Activated CD4-positive, alpha-beta T cell treated with anti-CD3 and anti-CD28 coated beads for 36 hours (primary cell): ENCODE results near the gene AAMP. TPM values are rescaled to one million over a fixed set of nuclear protein-coding genes. Genes with fewer than 3 reads are reported as not detected.

Experiments used
- ATAC-seq: fragments of 200-7000 bp; cut with Tn5 transposase; one replicate; pipeline ENCODE4 v1.10.0; 2021; ENCODE audit warnings: mild to moderate bottlenecking, moderate library complexity
- CTCF ChIA-PET: fragments of 350-600 bp; sonication (Branson Sonifier 250); formaldehyde crosslinking; loops from one replicate; lab custom pipeline; 2021; ENCODE audit warnings: antibody characterized with exemption; lab: Charles Lee
- POLR2A ChIA-PET: fragments of 350-600 bp; sonication (Branson Sonifier 250); formaldehyde crosslinking; loops from one replicate; lab custom pipeline; 2021; ENCODE audit warnings: antibody characterized with exemption, inconsistent platforms; lab: Charles Lee
- DNase-seq: peaks from one replicate; pipeline ENCODE4 v3.0.0-alpha.2; 2020
- H3K27ac Mint-ChIP-seq: one replicate; pipeline ENCODE4 v1.8.0; 2021; ENCODE audit warnings: mixed read lengths
- H3K27me3 Mint-ChIP-seq: one replicate; pipeline ENCODE4 v1.8.0; 2021; ENCODE audit warnings: mixed read lengths
- H3K36me3 Mint-ChIP-seq: one replicate; pipeline ENCODE4 v1.8.0; 2021; ENCODE audit warnings: low read depth, mixed read lengths
- H3K4me1 Mint-ChIP-seq: one replicate; pipeline ENCODE4 v1.8.0; 2021; ENCODE audit warnings: mixed read lengths
- H3K4me3 Mint-ChIP-seq: one replicate; pipeline ENCODE4 v1.8.0; 2021; ENCODE audit warnings: mild to moderate bottlenecking, moderate library complexity, mixed read lengths
- H3K9me3 Mint-ChIP-seq: one replicate; pipeline ENCODE4 v1.8.0; 2021; ENCODE audit warnings: low read depth, mixed read lengths
- intact Hi-C, 2 experiments: fragments of 100-400 bp; cut with DNase I in 1 of 2; cut with micrococcal nuclease in 1 of 2; formaldehyde crosslinking; loops; one replicate each; pipeline versions ENCODE4 v1.14.2 to v1.15.1; 2022 to 2024; cut with DNase I, micrococcal nuclease
- total RNA-seq, 2 experiments: library from RNA; stranded (reverse); gene quantifications; one replicate each; pipeline ENCODE4 v1.2.3, GENCODE V29; 2021

AAMP gene
- total RNA-seq, 2 experiments from 2014 or later, result 49.7 to 72.2 TPM

DNA sequence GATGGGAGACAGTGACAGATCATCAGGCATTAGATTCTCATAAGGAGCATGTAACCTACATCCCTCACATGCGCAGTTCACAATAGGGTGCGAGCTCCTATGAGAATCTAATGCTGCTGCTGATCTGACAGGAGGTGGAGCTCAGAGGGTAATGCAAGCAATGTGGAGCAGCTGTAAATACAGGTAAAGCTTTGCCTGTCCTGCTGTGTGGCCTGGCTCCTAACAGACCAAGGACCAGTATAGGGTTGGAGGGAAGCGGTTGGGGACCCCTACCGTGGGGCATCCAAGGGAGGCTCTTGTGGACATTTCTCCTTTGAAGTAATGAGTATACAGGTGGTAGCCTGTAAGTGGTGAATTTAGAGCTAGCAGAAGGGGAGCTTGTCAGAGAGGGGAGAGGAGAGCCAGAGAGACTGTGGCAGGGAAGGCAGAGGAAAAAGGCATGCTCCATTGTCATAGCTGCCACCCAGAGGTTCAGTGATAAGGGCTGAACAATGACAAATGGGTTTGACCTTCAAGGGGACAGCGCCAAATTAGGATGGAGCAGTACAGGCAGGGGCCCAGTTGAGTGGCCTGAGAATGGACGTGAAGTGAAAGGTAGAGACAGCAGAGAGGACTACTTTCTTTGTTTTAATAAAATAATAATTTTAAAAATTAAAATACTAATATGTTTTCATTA lies 37.6 kb upstream of the AAMP start:
- Mint-ChIP-seq H3K4me3 (no peak overlapping the region), H3K27ac (no peak overlapping the region), H3K27me3 (peaks cover 2% of the 10 kb centered on the region), H3K36me3 (no peaks in the 10 kb centered on the region), H3K4me1 (peaks cover 6% of the 10 kb centered on the region), H3K9me3 (no peaks in the 10 kb centered on the region)
- no peak for ATAC-seq
- intact Hi-C loops, result no loop called here
- no peak for DNase-seq
- ChIA-PET POLR2A (no interaction called here), CTCF (interaction anchor here (0.6 to 1.6 kb wide), 7 partner anchors 9 to 364 kb away, joined by 3 to 6 read pairs (median 3); no protein-coding TSS in a partner anchor)

DNA sequence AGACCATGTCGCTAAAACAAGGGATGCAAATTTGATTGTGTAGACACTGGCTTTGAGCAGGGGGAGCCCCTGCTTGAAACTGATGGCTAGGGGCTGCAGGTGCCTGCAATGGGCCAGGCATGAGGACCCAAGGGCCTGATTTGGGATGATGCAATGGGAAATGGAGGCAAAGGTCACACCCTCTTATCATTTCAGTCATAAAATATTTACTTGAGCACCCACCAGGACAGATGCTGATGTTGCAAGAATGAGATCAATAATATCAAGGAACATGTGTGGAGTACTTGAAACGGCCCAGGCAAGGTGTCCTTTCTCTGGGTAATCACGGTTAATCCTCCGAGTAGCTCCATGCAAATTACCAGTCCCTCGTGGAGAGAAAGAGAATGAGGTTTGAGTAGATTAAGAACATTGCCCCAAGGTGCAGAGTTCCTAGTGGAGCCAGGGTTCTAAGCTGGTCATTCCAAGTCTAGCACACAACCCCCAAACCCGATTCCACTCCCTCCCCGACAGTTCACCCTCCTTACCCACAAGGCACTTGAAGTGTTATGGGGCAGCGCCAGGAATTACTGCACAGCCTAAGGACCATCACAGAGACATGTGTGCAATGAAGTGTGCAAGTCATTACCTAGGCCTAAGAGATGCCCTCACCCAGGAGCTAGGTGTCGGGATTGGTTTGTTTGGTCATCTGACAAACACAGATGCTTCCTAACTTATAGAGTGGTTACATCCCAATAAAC lies 36.4 kb upstream of the AAMP start:
- H3K27ac Mint-ChIP-seq, result no peak overlapping the region
- CTCF ChIA-PET, result interaction anchor here (0.6 to 1.4 kb wide), 3 partner anchors 10 to 50 kb away, joined by 3 read pairs; no protein-coding TSS in a partner anchor
- H3K4me3 Mint-ChIP-seq, result no peak overlapping the region
- DNase-seq (no peak), ATAC-seq (no peak)
- POLR2A ChIA-PET, result interaction anchor here (0.5 kb wide), 1 partner anchor 150 kb away, joined by 3 read pairs; no protein-coding TSS in a partner anchor
- H3K4me1 Mint-ChIP-seq, result peaks cover 9% of the 10 kb centered on the region
- no peaks in the 10 kb centered on the region for H3K9me3 Mint-ChIP-seq
- intact Hi-C loops, result no loop called here
- peaks cover 2% of the 10 kb centered on the region for H3K27me3 Mint-ChIP-seq
- no peaks in the 10 kb centered on the region for H3K36me3 Mint-ChIP-seq

DNA sequence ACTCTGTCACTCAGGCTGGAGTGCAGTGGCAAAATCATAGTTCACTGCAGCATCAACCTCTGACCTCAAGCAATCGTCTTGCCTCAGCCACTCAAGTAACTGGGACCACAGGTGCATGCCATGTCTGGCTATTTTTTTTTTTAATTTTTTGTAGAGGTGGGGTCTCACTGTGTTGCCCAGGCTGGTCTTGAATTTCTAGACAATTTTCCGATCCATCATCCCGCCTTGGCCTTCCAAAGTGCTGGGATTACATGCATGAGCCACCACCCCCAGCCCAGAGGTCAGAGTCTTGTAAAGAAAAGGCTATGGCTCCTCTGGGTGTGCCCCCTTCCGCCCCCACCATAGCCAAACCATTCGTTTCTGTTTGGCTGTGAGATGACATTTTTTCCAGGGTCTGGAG lies 35.4 kb upstream of the AAMP start:
- H3K27me3 Mint-ChIP-seq, result peaks cover 2% of the 10 kb centered on the region
- no peaks in the 10 kb centered on the region for H3K9me3 Mint-ChIP-seq
- H3K4me1 Mint-ChIP-seq, result peaks cover 12% of the 10 kb centered on the region
- intact Hi-C loops, result no loop called here
- no peaks in the 10 kb centered on the region for H3K36me3 Mint-ChIP-seq
- H3K27ac Mint-ChIP-seq, result no peak overlapping the region
- no peak for ATAC-seq
- ChIA-PET CTCF (interaction anchor here (1.7 kb wide), 1 partner anchor 15 kb away, joined by 7 read pairs; no protein-coding TSS in a partner anchor), POLR2A (no interaction called here)
- H3K4me3 Mint-ChIP-seq, result no peak overlapping the region
- DNase-seq, result no peak

DNA sequence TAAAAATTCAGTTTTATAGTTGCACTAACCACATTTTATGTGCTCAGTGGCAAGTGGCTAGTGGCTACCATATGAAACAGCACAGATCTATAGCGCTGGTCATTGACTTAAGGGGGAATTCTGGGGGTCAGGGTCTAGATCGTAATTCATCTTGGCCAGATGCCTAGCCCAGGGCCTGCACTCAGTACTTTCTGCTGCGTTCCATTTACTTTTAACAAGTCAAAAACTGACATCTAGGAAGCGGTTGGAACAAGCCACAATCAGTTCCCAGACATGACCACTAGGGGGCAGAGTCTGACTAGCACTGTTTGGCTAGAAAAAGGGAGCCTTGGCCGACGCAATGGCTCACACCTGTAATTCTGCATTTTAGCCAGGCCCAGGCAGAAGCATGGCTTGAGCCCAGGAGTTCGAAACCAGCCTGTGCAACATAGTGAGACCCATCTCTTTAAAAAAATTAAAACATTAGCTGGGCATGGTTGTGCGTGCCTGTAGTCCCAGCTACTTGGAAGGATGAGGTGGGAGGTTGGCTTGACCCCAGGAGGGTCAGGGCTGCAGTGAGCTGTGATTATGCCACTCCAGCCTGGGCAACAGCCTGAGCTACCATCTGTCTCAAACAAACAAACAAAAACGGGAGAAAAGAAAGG lies 31.4 kb upstream of the AAMP start:
- no peaks in the 10 kb centered on the region for H3K27me3 Mint-ChIP-seq
- H3K9me3 Mint-ChIP-seq, result no peaks in the 10 kb centered on the region
- CTCF ChIA-PET, result interaction anchor here (0.6 to 5.5 kb wide), 18 partner anchors 11 to 164 kb away, joined by 3 to 64 read pairs (median 5); partner anchors contain the start of gene CATIP
- no peak overlapping the region for H3K4me3 Mint-ChIP-seq
- H3K27ac Mint-ChIP-seq, result no peak overlapping the region
- POLR2A ChIA-PET, result no interaction called here
- H3K4me1 Mint-ChIP-seq, result peaks cover 7% of the 10 kb centered on the region
- peak; percentile 93 for DNase-seq
- H3K36me3 Mint-ChIP-seq, result no peaks in the 10 kb centered on the region
- peak; percentile 95 for ATAC-seq
- intact Hi-C loops, result loop anchor here (1.0 kb wide), 6 partner anchors 9 to 546 kb away; partner anchors contain the start of genes CATIP (in 2 of the 2) and TMBIM1 (in 1 of the 2)

DNA sequence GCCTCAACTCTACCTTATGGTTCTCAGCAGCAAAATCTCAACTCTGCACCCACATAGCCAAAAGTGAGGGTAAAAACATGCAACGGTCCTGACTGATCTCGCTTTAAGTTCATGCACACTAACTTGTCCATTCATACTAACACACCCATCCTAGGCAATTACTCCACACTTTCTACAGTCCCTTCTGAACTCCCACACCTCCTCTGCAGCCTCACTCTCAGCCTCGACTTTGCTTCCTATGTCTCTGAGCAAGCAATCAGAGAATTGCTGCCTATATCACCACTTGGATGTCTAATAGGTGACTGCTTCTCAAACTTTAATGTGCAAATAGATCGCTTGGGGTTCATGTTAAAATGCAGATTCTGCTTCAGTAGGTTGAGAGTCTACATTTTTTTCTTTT lies 30.2 kb upstream of the AAMP start:
- POLR2A ChIA-PET, result no interaction called here
- ATAC-seq, result no peak
- H3K9me3 Mint-ChIP-seq, result no peaks in the 10 kb centered on the region
- no peak overlapping the region for H3K4me3 Mint-ChIP-seq
- H3K4me1 Mint-ChIP-seq, result peaks cover 7% of the 10 kb centered on the region
- intact Hi-C loops, result no loop called here
- H3K27ac Mint-ChIP-seq, result no peak overlapping the region
- DNase-seq, result no peak
- CTCF ChIA-PET, result interaction anchor here (0.6 to 5.5 kb wide), 5 partner anchors 12 to 205 kb away, joined by 3 to 64 read pairs (median 7); partner anchors contain the start of gene CATIP
- H3K27me3 Mint-ChIP-seq, result no peaks in the 10 kb centered on the region
- H3K36me3 Mint-ChIP-seq, result no peaks in the 10 kb centered on the region

DNA sequence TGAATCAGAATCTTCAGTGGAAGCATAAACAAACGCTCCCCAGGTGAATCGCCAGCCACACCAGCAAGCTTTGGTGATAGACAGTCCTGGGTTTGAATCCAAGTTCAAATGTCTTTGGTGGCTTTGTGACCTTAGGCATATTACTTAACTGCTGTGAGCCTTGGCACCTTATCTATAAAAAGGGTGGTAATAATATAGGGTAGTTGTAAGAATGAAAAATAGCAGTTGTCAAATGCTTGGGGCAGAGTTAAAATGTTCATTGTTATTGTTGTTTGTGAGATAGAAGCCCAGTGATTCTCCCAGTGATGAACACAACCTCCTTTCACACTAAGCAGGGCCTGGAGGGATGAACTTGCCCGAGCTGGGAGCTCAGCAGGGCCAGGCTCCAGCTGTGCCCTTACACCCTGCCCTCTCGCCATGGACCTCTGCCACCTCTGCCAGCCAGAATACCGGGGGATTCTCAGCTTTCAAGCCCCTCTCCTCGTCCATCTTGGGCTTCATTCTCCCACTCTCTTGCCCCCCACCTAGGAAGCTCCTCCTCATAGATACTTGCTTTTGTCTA lies 28.5 kb upstream of the AAMP start:
- H3K36me3 Mint-ChIP-seq, result no peaks in the 10 kb centered on the region

DNA sequence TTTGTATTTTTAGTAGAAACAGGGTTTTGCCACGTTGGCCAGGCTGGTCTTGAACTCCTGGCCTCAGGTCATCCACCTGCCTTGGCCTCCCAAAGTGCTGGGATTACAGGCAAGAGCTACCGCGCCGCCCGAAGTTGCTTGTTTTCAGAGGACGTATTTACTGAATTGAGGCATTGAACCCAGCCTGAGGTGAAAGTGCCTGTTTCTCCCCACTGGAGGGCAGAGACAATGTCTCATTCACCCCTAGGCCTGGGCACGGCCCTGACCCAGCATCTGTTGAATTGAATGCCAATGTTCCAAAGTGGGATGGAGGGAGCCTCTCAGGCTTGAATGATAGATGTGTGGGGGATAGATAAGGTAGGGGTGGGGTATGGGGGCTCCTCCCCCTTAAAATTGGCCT lies 26.9 kb upstream of the AAMP start:
- no peak for DNase-seq
- Mint-ChIP-seq H3K4me3 (no peak overlapping the region), H3K4me1 (peaks cover 20% of the 10 kb centered on the region), H3K9me3 (no peaks in the 10 kb centered on the region), H3K36me3 (no peaks in the 10 kb centered on the region), H3K27ac (no peak overlapping the region), H3K27me3 (no peaks in the 10 kb centered on the region)
- intact Hi-C loops, result no loop called here
- ChIA-PET POLR2A (interaction anchor here (0.6 kb wide), 1 partner anchor 262 kb away, joined by 3 read pairs; no protein-coding TSS in a partner anchor), CTCF (interaction anchor here (0.7 to 1.0 kb wide), 3 partner anchors 9 to 551 kb away, joined by 3 read pairs; no protein-coding TSS in a partner anchor)
- no peak for ATAC-seq

More for the DNA sequence above, 28.5 kb upstream of the AAMP start:
- Mint-ChIP-seq H3K4me3 (no peak overlapping the region), H3K9me3 (no peaks in the 10 kb centered on the region), H3K27ac (no peak overlapping the region), H3K27me3 (no peaks in the 10 kb centered on the region), H3K4me1 (peaks cover 12% of the 10 kb centered on the region)
- POLR2A ChIA-PET, result no interaction called here
- CTCF ChIA-PET, result interaction anchor here (0.8 to 2.1 kb wide), 8 partner anchors 9 to 87 kb away, joined by 3 to 9 read pairs (median 4); partner anchors contain the start of gene CATIP
- DNase-seq (no peak), ATAC-seq (no peak)
- intact Hi-C loops, result no loop called here

DNA sequence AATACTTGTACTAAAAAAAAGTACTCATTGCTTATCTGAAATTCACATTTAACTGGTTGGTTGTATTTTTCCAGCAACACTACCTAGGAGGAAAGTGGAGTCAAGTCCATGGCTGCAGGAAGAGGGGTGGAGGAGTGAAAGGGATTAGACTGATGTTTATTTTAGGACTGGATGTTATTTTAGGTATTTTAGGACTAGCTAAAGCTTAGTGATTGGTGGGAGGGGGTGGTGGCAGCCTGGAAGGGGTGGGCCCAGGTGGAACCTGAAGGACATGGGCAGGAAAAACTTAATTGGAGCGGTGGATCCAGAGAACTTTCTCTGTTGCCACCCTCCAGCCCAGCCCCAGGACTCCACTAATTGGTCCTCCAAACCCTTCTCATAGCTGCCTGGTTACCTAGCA lies 26.3 kb upstream of the AAMP start:
- H3K4me3 Mint-ChIP-seq, result no peak overlapping the region
- CTCF ChIA-PET, result interaction anchor here (0.7 to 1.6 kb wide), 4 partner anchors 10 to 552 kb away, joined by 3 to 8 read pairs (median 4); no protein-coding TSS in a partner anchor
- no peak for ATAC-seq

DNA sequence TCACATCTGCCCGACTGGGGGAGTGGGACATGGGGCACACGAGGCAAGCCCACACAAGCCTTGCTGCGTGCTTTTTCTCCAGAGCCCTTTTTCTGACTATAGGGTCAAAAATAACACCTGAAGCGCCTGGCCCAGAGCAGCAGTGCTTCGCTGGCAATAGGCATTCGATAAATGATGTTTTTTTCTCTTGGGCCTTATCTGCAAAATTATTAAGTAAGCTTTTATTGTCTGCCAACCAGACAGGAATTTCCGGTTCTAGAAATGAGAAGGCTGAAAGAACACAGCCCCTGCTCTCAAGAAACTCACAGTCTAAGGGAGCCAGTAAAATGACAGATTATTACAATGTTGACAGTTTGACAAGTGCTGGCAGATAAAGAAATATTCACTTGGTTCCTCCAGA lies 25.1 kb upstream of the AAMP start:
- DNase-seq (no peak), ATAC-seq (no peak)
- no peak overlapping the region for H3K27ac Mint-ChIP-seq
- ChIA-PET POLR2A (interaction anchor here (0.6 to 0.7 kb wide), 2 partner anchors 231 to 590 kb away, joined by 3 to 9 read pairs; no protein-coding TSS in a partner anchor), CTCF (interaction anchor here (0.6 to 1.6 kb wide), 5 partner anchors 9 to 145 kb away, joined by 3 to 8 read pairs (median 6); no protein-coding TSS in a partner anchor)
- peaks cover 29% of the 10 kb centered on the region for H3K4me1 Mint-ChIP-seq
- H3K9me3 Mint-ChIP-seq, result no peaks in the 10 kb centered on the region
- intact Hi-C loops, result no loop called here
- no peak overlapping the region for H3K4me3 Mint-ChIP-seq
- H3K36me3 Mint-ChIP-seq, result peaks cover 2% of the 10 kb centered on the region
- H3K27me3 Mint-ChIP-seq, result no peaks in the 10 kb centered on the region

More for the DNA sequence above, 26.3 kb upstream of the AAMP start:
- DNase-seq, result no peak
- no peak overlapping the region for H3K27ac Mint-ChIP-seq
- no peaks in the 10 kb centered on the region for H3K27me3 Mint-ChIP-seq
- H3K4me1 Mint-ChIP-seq, result peaks cover 19% of the 10 kb centered on the region
- H3K36me3 Mint-ChIP-seq, result no peaks in the 10 kb centered on the region
- H3K9me3 Mint-ChIP-seq, result no peaks in the 10 kb centered on the region
- intact Hi-C loops, result no loop called here
- POLR2A ChIA-PET, result interaction anchor here (0.6 kb wide), 2 partner anchors 177 to 262 kb away, joined by 3 read pairs; no protein-coding TSS in a partner anchor

DNA sequence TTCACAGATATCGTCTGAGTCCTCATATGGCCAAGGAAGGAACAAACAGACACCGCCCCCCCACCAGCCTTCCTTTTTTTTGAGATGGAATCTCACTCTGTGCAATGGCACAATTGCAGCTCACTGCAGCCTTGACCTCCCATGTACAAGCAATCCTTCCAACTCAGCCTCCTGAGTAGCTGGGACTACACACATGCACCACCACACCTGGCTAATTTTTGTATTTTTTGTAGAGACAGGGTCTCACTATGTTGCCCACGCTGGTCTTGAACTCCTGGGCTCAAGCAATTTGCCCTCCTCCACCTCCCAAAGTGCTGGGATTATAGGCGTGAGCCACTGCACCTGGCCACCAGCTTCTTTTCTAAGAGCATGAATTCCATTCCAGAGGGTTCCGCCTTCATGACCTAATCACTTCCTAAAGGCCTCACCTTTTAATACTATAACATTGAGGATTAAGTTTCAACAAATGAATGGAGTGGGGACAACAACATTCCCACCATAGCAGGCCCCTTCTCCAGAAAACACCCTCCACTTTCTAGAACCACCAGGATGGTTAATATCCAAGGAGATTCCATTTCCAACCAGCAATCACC lies 24.6 kb upstream of the AAMP start:
- ATAC-seq, result no peak
- Mint-ChIP-seq H3K4me1 (peaks cover 34% of the 10 kb centered on the region), H3K4me3 (no peak overlapping the region), H3K9me3 (no peaks in the 10 kb centered on the region), H3K27ac (no peak overlapping the region), H3K36me3 (peaks cover 4% of the 10 kb centered on the region), H3K27me3 (no peaks in the 10 kb centered on the region)
- POLR2A ChIA-PET, result interaction anchor here (0.7 kb wide), 1 partner anchor 231 kb away, joined by 3 read pairs; no protein-coding TSS in a partner anchor
- CTCF ChIA-PET, result interaction anchor here (1.0 to 13.7 kb wide), 5 partner anchors 21 to 276 kb away, joined by 3 to 205 read pairs (median 4); partner anchors contain the start of genes AAMP and PNKD
- intact Hi-C loops, result loop anchor here (5.0 kb wide), 2 partner anchors 103 to 378 kb away; partner anchors contain the start of genes CTDSP1 (in 1 of the 2), RNF25 (in 1 of the 2) and STK36 (in 1 of the 2)
- DNase-seq, result no peak
